ENCODE results near the gene COA8.

GRCh38 chr14:103538291-103539055 lies 24.3 kb upstream of the COA8 start:
- TF ChIP-seq POLR2A (IDR thresholded peaks at IDR 0.05; ENCODE audit: low read depth, low read length) (no peak), POLR2AphosphoS5 (IDR thresholded peaks at IDR 0.05; ENCODE audit: low read depth, low read length) (no peak), TAF1 (IDR thresholded peaks at IDR 0.05; ENCODE audit: borderline replicate concordance, low read depth, low read length) (no peak)
